ENCODE measurements around the gene CREG2.

DNA sequence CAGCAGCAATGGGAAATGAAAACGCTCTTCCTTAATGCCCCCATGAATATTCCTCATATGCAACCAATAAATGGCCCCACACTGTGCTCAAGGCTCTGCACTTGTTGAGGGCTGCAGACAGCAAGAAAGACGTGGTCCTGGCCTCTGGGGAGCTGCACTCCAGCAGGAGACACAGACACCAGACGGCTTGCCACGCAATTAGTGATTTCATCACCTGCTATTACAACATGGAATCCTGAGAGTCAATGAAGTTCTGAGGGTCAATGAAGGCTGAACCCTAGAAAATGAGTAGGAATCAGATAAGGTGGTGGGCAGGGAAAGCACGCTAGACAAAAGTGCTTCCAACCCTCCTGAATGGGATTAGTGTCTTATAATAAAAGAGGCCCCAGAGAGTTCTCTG is 18.9 kb downstream of the CREG2 start:
- TF ChIP-seq, protein P1, sequence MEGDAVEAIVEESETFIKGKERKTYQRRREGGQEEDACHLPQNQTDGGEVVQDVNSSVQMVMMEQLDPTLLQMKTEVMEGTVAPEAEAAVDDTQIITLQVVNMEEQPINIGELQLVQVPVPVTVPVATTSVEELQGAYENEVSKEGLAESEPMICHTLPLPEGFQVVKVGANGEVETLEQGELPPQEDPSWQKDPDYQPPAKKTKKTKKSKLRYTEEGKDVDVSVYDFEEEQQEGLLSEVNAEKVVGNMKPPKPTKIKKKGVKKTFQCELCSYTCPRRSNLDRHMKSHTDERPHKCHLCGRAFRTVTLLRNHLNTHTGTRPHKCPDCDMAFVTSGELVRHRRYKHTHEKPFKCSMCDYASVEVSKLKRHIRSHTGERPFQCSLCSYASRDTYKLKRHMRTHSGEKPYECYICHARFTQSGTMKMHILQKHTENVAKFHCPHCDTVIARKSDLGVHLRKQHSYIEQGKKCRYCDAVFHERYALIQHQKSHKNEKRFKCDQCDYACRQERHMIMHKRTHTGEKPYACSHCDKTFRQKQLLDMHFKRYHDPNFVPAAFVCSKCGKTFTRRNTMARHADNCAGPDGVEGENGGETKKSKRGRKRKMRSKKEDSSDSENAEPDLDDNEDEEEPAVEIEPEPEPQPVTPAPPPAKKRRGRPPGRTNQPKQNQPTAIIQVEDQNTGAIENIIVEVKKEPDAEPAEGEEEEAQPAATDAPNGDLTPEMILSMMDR (IDR thresholded peaks at IDR 0.05), result no peak
- no peak for TF ChIP-seq POLR2A (IDR thresholded peaks at IDR 0.05)

Measured in lower leg skin (tissue), 3 donors.